Vagina (tissue), 2 donors: ENCODE results near the gene PAN2.

ENCODE experiments used
- CTCF ChIP-seq, 3 experiments: fragments of 450-650 bp in 2 of 3; fragments of 200-600 bp in 1 of 3; sonication (generic) in 1 of 3; IDR thresholded peaks; one replicate each; pipeline ENCODE4 v1.5.1; 2017 to 2019; ENCODE audit warnings: antibody characterized with exemption in 3 of 3, mild to moderate bottlenecking in 2 of 3, moderate library complexity in 2 of 3
- POLR2A ChIP-seq, 2 donors: fragments of 450-650 bp; IDR thresholded peaks; one replicate each; pipeline ENCODE4 v1.6.1; 2017; ENCODE audit warnings: antibody characterized with exemption in 2 of 2, mild to moderate bottlenecking in 2 of 2, moderate library complexity in 2 of 2
- POLR2AphosphoS5 ChIP-seq, 2 donors: sonication (generic); formaldehyde crosslinking; IDR thresholded peaks; one replicate each; pipeline ENCODE4 v1.9.0; 2017; ENCODE audit warnings: antibody characterized with exemption in 2 of 2, mild to moderate bottlenecking in 2 of 2, low read depth in 1 of 2; ENCODE audit not compliant: insufficient read depth in 1 of 2

GRCh38 chr12:56375598-56376434 lies 42.0 kb upstream of the PAN2 start:
- TF ChIP-seq CTCF (IDR thresholded peaks at IDR 0.05), result no peak
- no peak for TF ChIP-seq POLR2A (IDR thresholded peaks at IDR 0.05)
- no peak for TF ChIP-seq POLR2AphosphoS5 (IDR thresholded peaks at IDR 0.05; ENCODE audit: insufficient read depth in 1 of 2, low read depth in 1 of 2)
